ENCODE results near the gene FCHSD1. TPM values are rescaled to one million over a fixed set of nuclear protein-coding genes. Genes with fewer than 3 reads are reported as not detected.

FCHSD1 gene
- polyA plus RNA-seq, 4 donors = 8.3 to 22.0 (median 13.6) TPM

DNA sequence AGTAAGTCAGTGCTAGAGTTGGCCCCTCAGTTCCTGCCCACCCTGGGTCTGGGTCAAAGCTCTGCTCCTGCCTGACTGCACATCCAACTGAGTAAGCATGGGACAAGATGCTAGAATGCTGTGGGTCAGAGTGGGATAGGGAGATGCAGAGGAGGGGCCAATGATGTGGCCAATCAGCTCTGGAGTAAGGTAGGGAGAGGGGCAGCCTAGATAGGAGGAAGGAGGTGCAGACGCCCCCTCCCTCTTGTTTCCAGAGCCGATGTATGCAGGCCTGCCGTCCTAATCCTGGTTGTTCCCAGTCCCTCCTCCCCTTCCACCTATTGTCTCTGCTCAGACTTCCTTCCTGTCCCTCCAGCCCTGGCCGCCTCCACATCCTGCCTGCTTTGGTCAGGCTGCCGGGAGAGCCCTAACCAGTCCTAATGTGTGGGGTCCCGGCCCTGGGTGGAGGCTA, 29.6 kb upstream of the FCHSD1 start:
- 61 to 68% (median 66%) methylated on average over 5 to 6 of the region's 6 CpGs for WGBS, 3 donors
- Histone ChIP-seq H3K27me3 (ENCODE audit: control insufficient read depth in 3 of 3, insufficient read depth in 3 of 3, low read length in 3 of 3) (no peaks in the 10 kb centered on the region), H3K4me3 (ENCODE audit: low read depth in 1 of 3, low read length in 3 of 3) (peak overlapping the region in 1 of 3 donors; percentile 33), H3K36me3 (ENCODE audit: control insufficient read depth in 3 of 3, insufficient read depth in 2 of 3, low read depth in 1 of 3, low read length in 3 of 3) (peaks cover 0 to 23% (median 2%) of the 10 kb centered on the region in 3 donors), H3K4me1 (ENCODE audit: control insufficient read depth in 3 of 3, insufficient read depth in 2 of 3, low read depth in 1 of 3, low read length in 2 of 3) (peaks cover 4 to 27% (median 7%) of the 10 kb centered on the region in 3 donors), H3K9me3 (ENCODE audit: control insufficient read depth in 2 of 2, insufficient read depth in 1 of 2, low read depth in 1 of 2, low read length in 1 of 2) (no peaks in the 10 kb centered on the region), H3K27ac (ENCODE audit: low read depth in 1 of 3, low read length in 2 of 3) (peak overlapping the region in 2 of 3 donors; percentile 65 to 93)
- no peak for FAIRE-seq
- peak in 1 of 2 donors; percentile 37 for DNase-seq

DNA sequence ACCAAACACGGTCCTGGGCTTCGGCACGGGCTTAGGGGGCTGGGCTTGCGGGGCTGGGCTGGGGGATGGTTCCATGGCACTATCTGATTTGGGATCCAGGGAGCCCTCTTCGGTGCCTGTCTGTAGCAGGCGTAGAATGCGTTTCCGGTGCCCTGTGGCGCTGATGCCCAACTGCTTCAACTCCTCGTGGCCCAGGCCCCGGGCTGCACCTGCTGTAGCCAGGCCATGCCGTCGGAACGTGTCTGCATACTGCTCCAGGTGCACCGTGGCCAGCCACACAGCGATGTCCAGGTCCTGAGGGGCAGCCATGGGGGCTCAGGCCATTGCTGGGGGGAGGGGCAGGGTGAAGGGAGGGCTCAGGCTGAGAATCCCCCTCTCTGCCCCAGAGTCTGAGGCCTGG, 29.0 kb upstream of the FCHSD1 start:
- Histone ChIP-seq H3K9me3 (ENCODE audit: control insufficient read depth in 2 of 2, insufficient read depth in 1 of 2, low read depth in 1 of 2, low read length in 1 of 2) (no peaks in the 10 kb centered on the region), H3K36me3 (ENCODE audit: control insufficient read depth in 3 of 3, insufficient read depth in 2 of 3, low read depth in 1 of 3, low read length in 3 of 3) (peaks cover 0 to 23% (median 2%) of the 10 kb centered on the region in 3 donors), H3K27me3 (ENCODE audit: control insufficient read depth in 3 of 3, insufficient read depth in 3 of 3, low read length in 3 of 3) (no peaks in the 10 kb centered on the region), H3K27ac (ENCODE audit: low read depth in 1 of 3, low read length in 2 of 3) (no peak overlapping the region), H3K4me3 (ENCODE audit: low read depth in 1 of 3, low read length in 3 of 3) (no peak overlapping the region), H3K4me1 (ENCODE audit: control insufficient read depth in 3 of 3, insufficient read depth in 2 of 3, low read depth in 1 of 3, low read length in 2 of 3) (peaks cover 4 to 27% (median 7%) of the 10 kb centered on the region in 3 donors)
- DNase-seq (no peak), FAIRE-seq (no peak)
- WGBS, 3 donors = 85 to 98% (median 88%) methylated on average over 16 of the region's 16 CpGs

DNA sequence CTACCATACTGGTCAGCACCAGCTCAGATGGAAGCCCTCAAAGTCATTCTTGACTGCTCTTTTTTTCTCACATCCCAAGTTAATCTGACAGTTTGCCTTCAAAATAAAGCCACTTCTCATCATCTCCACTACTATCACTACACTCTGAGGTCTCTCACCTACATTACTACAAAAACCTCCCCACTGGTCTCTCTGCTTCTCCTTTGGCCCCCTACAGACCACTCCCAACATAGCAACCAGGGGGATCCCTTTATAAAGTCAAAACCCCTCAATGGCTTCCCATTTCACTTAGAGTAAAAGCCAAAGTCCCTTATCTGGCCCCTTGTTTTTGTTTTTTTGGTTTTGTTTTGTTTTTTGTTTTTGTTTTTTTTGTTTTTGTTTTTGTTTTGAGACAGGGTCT, 26.2 kb upstream of the FCHSD1 start:
- Histone ChIP-seq H3K9me3 (ENCODE audit: control insufficient read depth in 2 of 2, insufficient read depth in 1 of 2, low read depth in 1 of 2, low read length in 1 of 2) (no peaks in the 10 kb centered on the region), H3K27me3 (ENCODE audit: control insufficient read depth in 3 of 3, insufficient read depth in 3 of 3, low read length in 3 of 3) (no peaks in the 10 kb centered on the region), H3K36me3 (ENCODE audit: control insufficient read depth in 3 of 3, insufficient read depth in 2 of 3, low read depth in 1 of 3, low read length in 3 of 3) (peaks cover 0 to 34% (median 3%) of the 10 kb centered on the region in 3 donors), H3K4me3 (ENCODE audit: low read depth in 1 of 3, low read length in 3 of 3) (no peak overlapping the region), H3K27ac (ENCODE audit: low read depth in 1 of 3, low read length in 2 of 3) (no peak overlapping the region), H3K4me1 (ENCODE audit: control insufficient read depth in 3 of 3, insufficient read depth in 2 of 3, low read depth in 1 of 3, low read length in 2 of 3) (peaks cover 1 to 22% (median 4%) of the 10 kb centered on the region in 3 donors)
- DNase-seq (no peak), FAIRE-seq (no peak)

DNA sequence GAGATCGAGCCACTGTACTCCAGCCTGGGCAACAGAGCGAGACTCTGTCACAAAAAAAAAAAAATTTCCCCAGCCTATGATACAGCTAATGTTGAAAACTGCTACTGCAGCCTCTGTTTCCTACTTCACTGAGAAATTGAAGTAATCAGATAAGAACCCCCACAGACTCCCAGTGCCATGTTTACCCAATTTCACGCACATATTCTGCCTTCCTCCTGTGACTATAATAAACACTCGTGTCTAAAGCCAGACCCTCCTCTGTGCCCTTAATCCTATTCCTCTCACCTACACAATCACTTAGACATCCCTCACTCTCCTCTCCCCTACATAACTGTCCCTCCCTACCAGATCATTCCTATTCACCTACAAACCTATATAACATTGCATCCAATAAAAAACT, 24.5 kb upstream of the FCHSD1 start:
- FAIRE-seq = no peak
- Histone ChIP-seq H3K27me3 (ENCODE audit: control insufficient read depth in 3 of 3, insufficient read depth in 3 of 3, low read length in 3 of 3) (no peaks in the 10 kb centered on the region), H3K36me3 (ENCODE audit: control insufficient read depth in 3 of 3, insufficient read depth in 2 of 3, low read depth in 1 of 3, low read length in 3 of 3) (peaks cover 0 to 50% (median 3%) of the 10 kb centered on the region in 3 donors), H3K27ac (ENCODE audit: low read depth in 1 of 3, low read length in 2 of 3) (no peak overlapping the region), H3K4me3 (ENCODE audit: low read depth in 1 of 3, low read length in 3 of 3) (no peak overlapping the region), H3K9me3 (ENCODE audit: control insufficient read depth in 2 of 2, insufficient read depth in 1 of 2, low read depth in 1 of 2, low read length in 1 of 2) (no peaks in the 10 kb centered on the region), H3K4me1 (ENCODE audit: control insufficient read depth in 3 of 3, insufficient read depth in 2 of 3, low read depth in 1 of 3, low read length in 2 of 3) (peaks cover 0 to 10% (median 0%) of the 10 kb centered on the region in 3 donors)
- 84 to 94% (median 89%) methylated on average over 4 of the region's 4 CpGs for WGBS, 3 donors
- DNase-seq = no peak

DNA sequence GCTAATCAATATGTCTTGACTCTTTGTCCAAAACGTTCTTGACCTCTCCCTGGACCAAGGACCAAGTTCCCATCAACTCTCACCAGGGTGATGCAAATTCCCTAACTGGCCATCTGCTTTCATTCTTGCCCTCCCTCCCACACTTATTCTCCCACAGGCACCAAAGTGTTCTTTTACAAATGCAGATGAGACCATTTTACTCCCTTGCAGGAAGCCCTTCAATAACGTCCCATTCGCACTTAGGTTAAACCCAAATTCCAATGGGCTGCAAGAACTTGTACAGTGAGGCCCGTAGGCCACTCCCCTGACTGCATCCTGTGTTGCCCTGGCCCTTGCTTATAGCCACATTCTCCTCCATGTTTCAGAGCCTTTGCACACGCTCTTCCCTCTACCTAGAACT, 23.5 kb upstream of the FCHSD1 start:
- H3K4me3 ChIP-seq (ENCODE audit: low read depth in 1 of 3, low read length in 3 of 3) = no peak overlapping the region
- 72 to 79% (median 76%) methylated on average over 5 of the region's 5 CpGs for WGBS, 3 donors
- FAIRE-seq = no peak
- peaks cover 0 to 2% (median 0%) of the 10 kb centered on the region in 3 donors for H3K4me1 ChIP-seq (ENCODE audit: control insufficient read depth in 3 of 3, insufficient read depth in 2 of 3, low read depth in 1 of 3, low read length in 2 of 3)
- H3K9me3 ChIP-seq (ENCODE audit: control insufficient read depth in 2 of 2, insufficient read depth in 1 of 2, low read depth in 1 of 2, low read length in 1 of 2) = no peaks in the 10 kb centered on the region
- no peaks in the 10 kb centered on the region for H3K27me3 ChIP-seq (ENCODE audit: control insufficient read depth in 3 of 3, insufficient read depth in 3 of 3, low read length in 3 of 3)
- peaks cover 0 to 51% (median 3%) of the 10 kb centered on the region in 3 donors for H3K36me3 ChIP-seq (ENCODE audit: control insufficient read depth in 3 of 3, insufficient read depth in 2 of 3, low read depth in 1 of 3, low read length in 3 of 3)
- H3K27ac ChIP-seq (ENCODE audit: low read depth in 1 of 3, low read length in 2 of 3) = no peak overlapping the region
- DNase-seq = no peak

DNA sequence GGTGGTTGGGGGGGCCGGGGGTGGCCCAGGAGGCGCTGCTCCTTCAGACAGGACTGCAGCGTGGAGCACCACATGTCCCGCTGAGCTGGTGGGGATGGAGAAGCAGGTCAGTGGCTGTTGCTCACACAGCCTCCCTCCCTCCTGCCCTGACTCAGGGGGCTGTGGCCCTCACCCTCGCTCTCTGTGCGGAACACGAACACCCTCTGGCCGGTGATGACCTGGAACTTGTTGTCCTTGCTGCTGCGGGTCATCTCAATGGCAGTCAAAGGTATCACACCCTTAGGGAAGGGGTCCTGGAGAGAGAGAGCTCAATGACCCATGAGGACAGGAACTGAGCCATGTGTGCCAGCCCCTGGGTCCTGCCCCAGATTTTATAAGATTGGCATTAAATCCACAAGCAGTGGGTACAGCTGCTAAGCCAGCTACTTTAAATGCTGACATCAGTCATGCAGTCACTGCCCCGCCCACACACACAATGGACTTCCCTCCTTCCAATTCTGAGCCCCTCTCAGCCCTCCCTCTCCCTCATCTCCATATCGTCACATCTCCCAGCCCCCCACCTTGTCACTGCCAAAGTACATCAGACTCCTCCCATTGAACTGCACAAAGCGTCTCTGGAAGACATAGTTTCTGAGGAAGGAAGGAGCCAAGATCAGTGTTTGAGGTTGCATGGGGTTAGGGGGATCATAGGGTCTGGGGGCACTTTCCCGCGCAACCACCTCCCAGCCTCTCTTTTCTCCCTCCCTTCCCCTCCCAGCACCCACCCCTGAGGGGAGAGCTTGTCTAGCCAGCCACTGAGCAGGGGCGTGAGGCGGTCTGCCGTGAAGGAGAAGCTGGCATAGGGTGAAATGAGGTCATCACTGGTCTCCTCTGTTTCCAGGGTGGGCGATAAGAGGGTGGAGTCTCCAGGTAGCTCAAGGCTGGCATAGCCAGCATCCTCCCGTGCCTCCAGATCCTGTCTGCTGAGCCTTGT, 21.9 kb upstream of the FCHSD1 start:
- no peak for FAIRE-seq

DNA sequence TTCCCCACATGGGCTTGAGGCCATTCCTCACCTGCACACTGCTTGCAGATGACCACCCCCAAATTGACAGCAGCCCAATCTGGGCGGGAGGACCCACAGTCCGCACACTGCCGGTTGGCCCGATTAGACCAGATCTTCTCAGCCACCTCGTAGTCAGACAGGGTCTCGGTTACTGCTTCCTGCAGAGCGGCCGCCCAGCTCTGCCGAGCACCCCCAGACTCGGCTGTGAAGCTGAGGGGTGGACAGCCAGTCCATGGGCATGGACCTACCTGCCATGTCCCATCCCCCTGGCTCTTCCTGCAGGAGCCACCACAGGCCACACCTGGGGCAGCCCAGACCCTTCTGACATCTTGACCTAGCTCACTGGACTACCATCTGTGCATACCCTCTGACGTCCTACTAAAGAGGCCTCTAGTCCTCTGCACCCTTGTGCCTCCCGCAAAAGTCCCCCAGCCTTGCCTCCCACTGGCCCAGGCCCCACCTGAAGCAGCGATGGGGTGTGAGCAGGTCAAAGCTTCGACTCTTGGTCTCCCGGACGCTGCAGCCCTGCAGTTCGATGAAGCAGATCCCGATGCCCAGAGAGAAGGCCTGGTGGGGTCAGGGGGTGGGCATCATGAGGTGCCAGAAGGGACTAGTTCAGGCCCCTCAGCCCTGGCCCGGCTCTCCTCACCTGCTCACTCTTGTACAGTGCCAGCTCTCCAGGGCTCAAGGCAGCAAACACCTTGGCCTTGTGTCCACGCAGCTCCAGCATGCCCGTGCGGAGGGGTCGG, 21.0 kb upstream of the FCHSD1 start:
- WGBS, 3 donors = 89 to 94% (median 94%) methylated on average over 22 to 23 of the region's 23 CpGs
- DNase-seq (no peak), FAIRE-seq (no peak)
- Histone ChIP-seq H3K27me3 (ENCODE audit: control insufficient read depth in 3 of 3, insufficient read depth in 3 of 3, low read length in 3 of 3) (no peaks in the 10 kb centered on the region), H3K27ac (ENCODE audit: low read depth in 1 of 3, low read length in 2 of 3) (no peak overlapping the region), H3K4me1 (ENCODE audit: control insufficient read depth in 3 of 3, insufficient read depth in 2 of 3, low read depth in 1 of 3, low read length in 2 of 3) (no peaks in the 10 kb centered on the region), H3K36me3 (ENCODE audit: control insufficient read depth in 3 of 3, insufficient read depth in 2 of 3, low read depth in 1 of 3, low read length in 3 of 3) (peaks cover 0 to 47% (median 2%) of the 10 kb centered on the region in 3 donors), H3K9me3 (ENCODE audit: control insufficient read depth in 2 of 2, insufficient read depth in 1 of 2, low read depth in 1 of 2, low read length in 1 of 2) (no peaks in the 10 kb centered on the region), H3K4me3 (ENCODE audit: low read depth in 1 of 3, low read length in 3 of 3) (no peak overlapping the region)

More for the DNA sequence above, 21.9 kb upstream of the FCHSD1 start:
- DNase-seq = no peak
- H3K9me3 ChIP-seq (ENCODE audit: control insufficient read depth in 2 of 2, insufficient read depth in 1 of 2, low read depth in 1 of 2, low read length in 1 of 2) = no peaks in the 10 kb centered on the region
- H3K27me3 ChIP-seq (ENCODE audit: control insufficient read depth in 3 of 3, insufficient read depth in 3 of 3, low read length in 3 of 3) = no peaks in the 10 kb centered on the region
- no peak overlapping the region for H3K4me3 ChIP-seq (ENCODE audit: low read depth in 1 of 3, low read length in 3 of 3)
- H3K27ac ChIP-seq (ENCODE audit: low read depth in 1 of 3, low read length in 2 of 3) = no peak overlapping the region
- no peaks in the 10 kb centered on the region for H3K4me1 ChIP-seq (ENCODE audit: control insufficient read depth in 3 of 3, insufficient read depth in 2 of 3, low read depth in 1 of 3, low read length in 2 of 3)
- 79 to 90% (median 84%) methylated on average over 18 to 19 of the region's 19 CpGs for WGBS, 3 donors
- H3K36me3 ChIP-seq (ENCODE audit: control insufficient read depth in 3 of 3, insufficient read depth in 2 of 3, low read depth in 1 of 3, low read length in 3 of 3) = peaks cover 0 to 49% (median 2%) of the 10 kb centered on the region in 3 donors

DNA sequence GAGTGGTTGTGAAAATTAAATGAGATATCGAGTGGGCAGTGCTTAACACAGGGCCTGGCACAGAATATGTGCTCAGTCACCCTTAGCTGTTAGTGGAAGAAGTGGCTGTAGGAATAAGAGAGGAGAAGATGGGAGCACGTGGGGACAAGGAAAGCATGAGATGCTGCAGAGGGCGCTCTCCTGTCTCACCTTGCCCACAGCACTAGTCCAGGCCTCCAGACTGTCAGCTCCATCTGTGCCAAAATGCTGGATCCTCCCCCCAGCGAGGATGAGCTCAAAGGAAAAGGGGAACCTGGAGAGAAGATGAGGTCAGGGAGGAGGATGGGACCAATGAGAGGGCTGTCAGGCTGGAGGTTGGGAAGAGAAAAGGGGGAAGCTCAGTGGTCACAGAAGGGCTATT, 18.3 kb upstream of the FCHSD1 start:
- Histone ChIP-seq H3K27ac (ENCODE audit: low read depth in 1 of 3, low read length in 2 of 3) (no peak overlapping the region), H3K4me3 (ENCODE audit: low read depth in 1 of 3, low read length in 3 of 3) (no peak overlapping the region), H3K9me3 (ENCODE audit: control insufficient read depth in 2 of 2, insufficient read depth in 1 of 2, low read depth in 1 of 2, low read length in 1 of 2) (no peaks in the 10 kb centered on the region), H3K36me3 (ENCODE audit: control insufficient read depth in 3 of 3, insufficient read depth in 2 of 3, low read depth in 1 of 3, low read length in 3 of 3) (peaks cover 0 to 57% (median 2%) of the 10 kb centered on the region in 3 donors), H3K4me1 (ENCODE audit: control insufficient read depth in 3 of 3, insufficient read depth in 2 of 3, low read depth in 1 of 3, low read length in 2 of 3) (peaks cover 0 to 3% (median 0%) of the 10 kb centered on the region in 3 donors), H3K27me3 (ENCODE audit: control insufficient read depth in 3 of 3, insufficient read depth in 3 of 3, low read length in 3 of 3) (no peaks in the 10 kb centered on the region)
- WGBS, 3 donors = 75 to 77% (median 75%) methylated on average over 4 of the region's 4 CpGs
- FAIRE-seq = no peak
- DNase-seq = no peak
